GF-D8 (cell line): ENCODE measurements around the gene TSPO2.

Experiments used
- DNase-seq: peaks from one replicate; lab custom pipeline; 2025; lab: John Stamatoyannopoulos, UW

Gene TSPO2

GRCh38 chr6:41027799-41028560, 14.3 kb upstream of the TSPO2 start:
- peak; percentile 29 for DNase-seq

- DNase-seq: no peak
These were observed 13.5 kb upstream of the TSPO2 start for GRCh38 chr6:41028561-41029412.

GRCh38 chr6:41032830-41033229, 9.4 kb upstream of the TSPO2 start:
- no peak for DNase-seq

- no peak for DNase-seq
These were observed 8.5 kb upstream of the TSPO2 start for GRCh38 chr6:41033776-41034175.

- DNase-seq: no peak
These were observed 6.1 kb upstream of the TSPO2 start for GRCh38 chr6:41036186-41036585.

GRCh38 chr6:41036601-41037000, 5.7 kb upstream of the TSPO2 start:
- no peak for DNase-seq

- DNase-seq: no peak
These were observed 5.0 kb upstream of the TSPO2 start for GRCh38 chr6:41037107-41037900.

- DNase-seq: no peak
These were observed 4.1 kb upstream of the TSPO2 start for GRCh38 chr6:41038205-41038604.

GRCh38 chr6:41039060-41039998, 2.9 kb upstream of the TSPO2 start, which contains the start of gene UNC5CL:
TSS of gene UNC5CL (minus strand) at chr6:41039221. CDS start at chr6:41035074, 4,147 bp downstream.
- DNase-seq: no peak

GRCh38 chr6:41040101-41040939, 1.9 kb upstream of the TSPO2 start:
- no peak for DNase-seq

GRCh38 chr6:41040940-41041536, 1.2 kb upstream of the TSPO2 start:
- no peak for DNase-seq

GRCh38 chr6:41043151-41043550, 884 bp downstream of the TSPO2 start:
- DNase-seq: no peak

- no peak for DNase-seq
These were observed 3.4 kb downstream of the TSPO2 start for GRCh38 chr6:41045664-41046063.

- DNase-seq: no peak
These were observed 3.8 kb downstream of the TSPO2 start for GRCh38 chr6:41046084-41046483.

GRCh38 chr6:41047306-41047705, 5.0 kb downstream of the TSPO2 start:
- no peak for DNase-seq

- DNase-seq: no peak
These were observed 5.8 kb downstream of the TSPO2 start for GRCh38 chr6:41047745-41048732.

GRCh38 chr6:41049521-41049920, 7.3 kb downstream of the TSPO2 start:
- no peak for DNase-seq

- no peak for DNase-seq
These were observed 7.7 kb downstream of the TSPO2 start for GRCh38 chr6:41049955-41050354.

- DNase-seq: no peak
These were observed 8.3 kb downstream of the TSPO2 start for GRCh38 chr6:41050536-41050935.
